Measurements from ENCODE around the gene CACNA2D3.

CACNA2D3 gene

GRCh38 chr3:54223063-54223462, 100.7 kb downstream of the CACNA2D3 start:
- DNase-seq, result no peak

- no peak for DNase-seq
These were observed 103.6 kb downstream of the CACNA2D3 start for GRCh38 chr3:54225841-54226528.

- DNase-seq, result no peak
These were observed 106.5 kb downstream of the CACNA2D3 start for GRCh38 chr3:54228806-54229205.

- no peak for DNase-seq
These were observed 110.3 kb downstream of the CACNA2D3 start for GRCh38 chr3:54232618-54233017.

- DNase-seq, result no peak
These were observed 113.6 kb downstream of the CACNA2D3 start for GRCh38 chr3:54235998-54236397.

GRCh38 chr3:54237109-54237508, 114.8 kb downstream of the CACNA2D3 start:
- DNase-seq, result no peak

- DNase-seq, result no peak
These were observed 115.6 kb downstream of the CACNA2D3 start for GRCh38 chr3:54237788-54238502.

GRCh38 chr3:54240309-54240708, 118.0 kb downstream of the CACNA2D3 start:
- no peak for DNase-seq

GRCh38 chr3:54243056-54243931, 120.9 kb downstream of the CACNA2D3 start:
- DNase-seq, result no peak

- DNase-seq, result no peak
These were observed 121.8 kb downstream of the CACNA2D3 start for GRCh38 chr3:54243960-54244682.

GRCh38 chr3:54251705-54252104, 129.4 kb downstream of the CACNA2D3 start:
- no peak for DNase-seq

- DNase-seq, result no peak
These were observed 134.9 kb downstream of the CACNA2D3 start for GRCh38 chr3:54257125-54257720.

GRCh38 chr3:54259636-54260035, 137.3 kb downstream of the CACNA2D3 start:
- no peak for DNase-seq

GRCh38 chr3:54261141-54261540, 138.8 kb downstream of the CACNA2D3 start:
- DNase-seq, result no peak

GRCh38 chr3:54262541-54262940, 140.2 kb downstream of the CACNA2D3 start:
- peak in 1 of 2 donors; percentile 14 for DNase-seq

GRCh38 chr3:54262946-54263345, 140.6 kb downstream of the CACNA2D3 start:
- no peak for DNase-seq

- DNase-seq, result no peak
These were observed 141.7 kb downstream of the CACNA2D3 start for GRCh38 chr3:54264050-54264449.

GRCh38 chr3:54270816-54271526, 148.6 kb downstream of the CACNA2D3 start:
- DNase-seq, result no peak

- DNase-seq, result no peak
These were observed 151.4 kb downstream of the CACNA2D3 start for GRCh38 chr3:54273791-54274190.

- DNase-seq, result no peak
These were observed 152.3 kb downstream of the CACNA2D3 start for GRCh38 chr3:54274607-54275006.

- no peak for DNase-seq
These were observed 156.7 kb downstream of the CACNA2D3 start for GRCh38 chr3:54279005-54279583.
